Hippocampal formation (tissue), 2 donors: ENCODE measurements around the gene SIRT6.
"Not testable (repeated sequence)": the region's sequence is repeated elsewhere in the genome, so short reads cannot be mapped to it uniquely, and the experiment has no call there.

Experiments
- DNase-seq, 2 donors: peaks; one replicate each; lab custom pipeline; 2025; lab: John Stamatoyannopoulos, UW

SIRT6 gene

GRCh38 chr19:4174213-4174894 is 8.0 kb downstream of the SIRT6 start:
- no peak for DNase-seq

- no peak for DNase-seq
These were observed 8.7 kb downstream of the SIRT6 start for GRCh38 chr19:4173479-4174212.

- no peak for DNase-seq
These were observed 9.4 kb downstream of the SIRT6 start for GRCh38 chr19:4172861-4173473.

GRCh38 chr19:4171676-4172075 is 10.7 kb downstream of the SIRT6 start:
- no peak for DNase-seq

GRCh38 chr19:4164262-4164661 is 18.1 kb downstream of the SIRT6 start:
- DNase-seq: no peak

- DNase-seq: no peak
These were observed 20.8 kb downstream of the SIRT6 start for GRCh38 chr19:4161415-4162077.

GRCh38 chr19:4157971-4158370 is 24.4 kb downstream of the SIRT6 start:
- not testable (repeated sequence) for DNase-seq

GRCh38 chr19:4157164-4157563 is 25.2 kb downstream of the SIRT6 start:
- DNase-seq: no peak

DNA sequence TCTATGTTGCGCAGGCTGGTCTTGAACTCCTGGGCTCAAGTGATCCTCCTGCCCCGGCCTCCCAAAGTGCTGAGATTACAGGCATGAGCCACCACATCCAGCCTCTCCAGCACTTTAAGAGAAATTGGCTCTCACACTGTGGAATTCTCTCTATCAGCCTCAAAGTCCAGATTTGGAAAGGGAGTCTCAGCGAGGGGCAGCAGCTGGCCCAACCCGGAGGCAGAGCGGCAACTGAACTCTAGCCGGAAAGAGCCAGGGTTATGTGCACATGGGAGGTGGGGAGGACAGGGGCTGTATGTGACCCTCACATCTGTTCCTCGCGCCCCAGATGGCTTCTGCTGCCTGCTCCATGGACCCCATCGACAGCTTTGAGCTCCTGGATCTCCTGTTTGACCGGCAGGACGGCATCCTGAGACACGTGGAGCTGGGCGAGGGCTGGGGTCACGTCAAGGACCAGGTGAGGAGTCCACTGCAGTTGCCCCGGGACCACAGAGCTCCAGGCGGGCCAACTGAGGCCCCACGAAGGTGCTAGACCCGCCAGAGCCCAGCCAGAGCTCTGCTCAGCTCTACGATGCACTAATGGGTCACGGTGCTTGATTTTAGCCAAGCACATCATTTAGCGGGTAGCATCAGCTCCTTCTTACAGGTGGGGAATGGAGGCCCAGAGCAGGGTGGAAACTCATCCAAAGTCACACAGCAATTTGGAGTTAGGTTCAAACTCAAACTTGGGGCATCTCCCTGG is 27.6 kb downstream of the SIRT6 start:
- DNase-seq: no peak

DNA sequence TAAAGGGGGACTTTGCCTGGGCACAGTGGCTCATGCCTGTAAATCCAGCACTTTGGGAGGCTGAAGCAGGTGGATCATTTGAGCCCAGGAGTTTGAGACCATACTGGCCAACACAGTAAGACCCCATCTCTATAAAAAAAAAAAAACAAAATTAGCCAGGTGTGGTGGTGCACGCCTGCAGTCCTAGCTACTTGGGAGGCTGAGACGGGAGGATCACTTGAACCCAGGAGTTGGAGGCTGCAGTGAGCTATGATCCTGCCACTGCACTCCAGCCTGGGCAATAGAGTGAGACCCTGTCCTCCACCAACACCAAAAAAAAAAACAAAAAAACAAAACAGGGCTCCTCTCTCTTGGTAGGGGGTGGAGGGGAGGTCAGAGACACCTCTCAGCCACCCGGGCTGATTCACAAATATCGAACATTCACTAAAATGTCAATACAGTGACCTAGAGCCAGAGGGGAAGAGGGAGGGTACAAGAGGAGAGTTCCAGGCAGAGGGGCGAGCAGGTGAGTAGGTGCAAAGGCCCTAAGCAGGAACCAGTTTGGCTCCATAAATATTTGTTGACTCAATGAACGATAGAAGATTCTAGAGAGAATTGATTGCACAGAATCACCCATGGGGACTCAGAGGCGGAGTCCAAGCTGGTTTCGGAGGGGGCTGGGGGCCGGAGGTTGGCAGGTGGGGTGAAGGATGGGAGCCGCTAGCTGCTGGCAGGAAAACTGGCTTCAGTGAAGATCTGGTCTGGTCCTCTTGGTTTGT is 29.9 kb downstream of the SIRT6 start:
- DNase-seq: no peak

DNA sequence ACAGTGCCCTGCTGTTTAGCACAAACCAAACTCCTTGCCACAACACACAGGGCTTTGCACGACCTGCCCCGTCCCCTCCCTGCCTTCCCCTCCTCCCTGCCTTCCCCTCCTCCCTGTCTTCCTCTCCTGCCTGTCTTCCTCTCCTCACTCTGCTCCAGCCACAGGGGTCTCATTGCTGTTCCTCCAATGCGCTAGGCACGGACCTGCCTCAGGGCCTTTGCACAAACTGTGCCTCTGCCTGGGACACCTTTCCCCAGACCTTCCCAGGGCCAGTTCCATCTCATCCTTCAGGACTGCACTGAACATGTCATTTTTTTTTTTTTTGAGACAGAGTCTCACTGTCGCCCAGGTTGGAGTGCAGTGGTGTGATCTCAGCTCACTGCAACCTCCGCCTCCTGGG is 30.7 kb downstream of the SIRT6 start:
- no peak for DNase-seq

GRCh38 chr19:4149518-4150288 is 32.7 kb downstream of the SIRT6 start:
- no peak for DNase-seq

GRCh38 chr19:4144666-4145249 is 37.6 kb downstream of the SIRT6 start:
- DNase-seq: no peak

DNA sequence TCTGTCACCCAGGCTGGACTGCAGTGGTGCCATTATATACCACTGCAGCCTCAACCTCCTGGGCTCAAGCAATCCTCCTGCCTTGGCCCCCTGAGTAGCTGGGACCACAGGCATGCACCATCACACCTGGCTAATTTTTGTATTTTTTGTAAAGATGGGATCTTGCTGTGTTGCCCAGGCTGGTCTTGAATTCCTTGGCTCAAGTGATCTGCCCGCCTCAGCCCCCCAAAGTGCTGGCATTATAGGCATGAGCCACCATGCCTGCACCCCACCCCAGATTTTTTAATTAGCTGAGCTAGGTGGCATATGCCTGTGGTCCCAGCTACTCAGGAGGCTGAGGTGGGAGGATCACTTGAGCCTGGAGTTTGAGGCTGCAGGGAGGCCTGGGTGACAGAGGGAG is 39.4 kb downstream of the SIRT6 start:
- not testable (repeated sequence) for DNase-seq

DNA sequence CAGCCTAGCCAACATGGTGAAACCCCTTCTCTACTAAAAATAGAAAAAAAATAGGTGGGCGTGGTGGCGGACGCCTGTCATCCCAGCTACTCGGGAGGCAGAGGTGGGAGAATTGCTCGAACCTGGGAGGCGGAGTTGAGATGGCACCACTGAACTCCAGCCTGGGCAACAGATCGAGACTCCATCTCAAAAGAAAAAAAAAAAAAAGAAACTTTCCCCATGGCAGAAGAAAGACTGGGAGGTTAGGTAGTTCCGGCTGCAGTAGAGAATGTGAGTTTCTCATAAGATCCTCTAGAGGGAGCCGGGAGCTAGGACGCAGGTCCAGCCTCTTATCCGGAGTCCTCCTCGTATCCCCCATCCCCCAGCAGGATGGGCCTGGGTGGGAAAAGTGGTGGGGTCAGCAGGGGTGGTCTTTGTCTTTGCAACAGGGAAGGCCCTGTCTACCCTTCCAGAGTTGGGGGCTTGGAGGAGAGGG is 42.1 kb downstream of the SIRT6 start:
- DNase-seq: peak in 1 of 2 donors; percentile 46

- DNase-seq: peak in 1 of 2 donors; percentile 39
These were observed 42.6 kb downstream of the SIRT6 start for GRCh38 chr19:4139614-4140236.

DNA sequence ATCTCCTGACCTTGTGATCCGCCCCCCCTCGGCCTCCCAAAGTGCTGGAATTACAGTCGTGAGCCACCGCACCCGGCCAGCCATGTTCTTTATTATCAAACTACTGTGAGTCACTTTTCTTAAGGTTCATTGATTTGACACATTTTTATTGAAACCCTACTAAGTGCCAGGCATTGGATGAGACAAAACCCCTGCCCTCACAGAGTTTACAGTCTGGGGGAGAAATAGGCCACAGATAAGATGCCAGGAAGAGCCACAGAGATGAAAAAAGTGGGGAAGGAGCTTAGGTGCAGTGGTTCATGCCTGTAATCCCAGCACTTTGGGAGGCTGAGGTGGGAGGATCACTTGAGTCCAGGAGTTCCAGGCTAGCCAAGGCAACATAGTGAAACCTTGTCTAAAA is 43.9 kb downstream of the SIRT6 start:
- no peak for DNase-seq

GRCh38 chr19:4136680-4137088 is 45.7 kb downstream of the SIRT6 start:
- DNase-seq: no peak

DNA sequence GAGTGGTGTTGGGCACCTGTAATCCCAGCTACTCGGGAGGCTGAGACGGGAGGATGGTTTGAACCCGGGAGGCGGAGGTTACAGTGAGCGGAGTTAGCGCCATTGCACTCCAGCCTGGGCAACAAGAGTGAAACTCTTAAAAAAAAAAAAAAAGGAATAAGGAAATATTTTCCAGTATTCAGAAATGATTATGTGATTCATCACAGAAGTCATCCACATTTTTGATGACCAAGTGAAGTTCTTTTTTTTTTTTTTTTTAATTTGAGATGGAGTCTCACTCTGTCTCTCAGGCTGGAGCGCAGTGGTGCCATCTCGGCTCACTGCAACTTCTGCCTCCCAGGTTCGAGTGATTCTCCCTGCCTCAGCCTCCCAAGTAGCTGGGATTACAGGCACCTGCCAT is 47.0 kb downstream of the SIRT6 start:
- DNase-seq: not testable (repeated sequence)
